ENCODE measurements around the gene IL1RAPL1. TPM values are rescaled to one million over a fixed set of nuclear protein-coding genes. Genes with fewer than 3 reads are reported as not detected.

The IL1RAPL1 gene
- total RNA-seq, 1 experiment from 2014 or later = not detected

GRCh38 chrX:29044423-29045184, 457.4 kb downstream of the IL1RAPL1 start:
- H3K4me1 ChIP-seq (ENCODE audit: low read length) = no peaks in the 10 kb centered on the region
- no peaks in the 10 kb centered on the region for H3K9me2 ChIP-seq (replicated peaks; ENCODE audit: insufficient read depth, low read length)
- H3K9ac ChIP-seq (ENCODE audit: low read length) = no peak overlapping the region
- H3K36me3 ChIP-seq (ENCODE audit: insufficient read depth, low read length) = no peaks in the 10 kb centered on the region
- H2AFZ ChIP-seq (ENCODE audit: low read length) = no peak overlapping the region
- H3K27me3 ChIP-seq (ENCODE audit: low read length) = no peaks in the 10 kb centered on the region
- no peak overlapping the region for H3K4me3 ChIP-seq (ENCODE audit: low read length)
- H3K79me2 ChIP-seq (ENCODE audit: low read length) = no peaks in the 10 kb centered on the region
- H3K4me2 ChIP-seq (ENCODE audit: low read depth, low read length, poor library complexity, severe bottlenecking) = no peak overlapping the region
- DNase-seq = no peak
- H4K20me1 ChIP-seq (ENCODE audit: insufficient read depth, low read depth, low read length) = no peaks in the 10 kb centered on the region
- H3K27ac ChIP-seq (ENCODE audit: low read length) = no peak overlapping the region
- H3K9me3 ChIP-seq (ENCODE audit: low read length) = peaks cover 29% of the 10 kb centered on the region

- Histone ChIP-seq H2AFZ (ENCODE audit: low read length) (no peak overlapping the region), H3K9me3 (ENCODE audit: low read length) (peaks cover 29% of the 10 kb centered on the region), H3K27me3 (ENCODE audit: low read length) (no peaks in the 10 kb centered on the region), H3K79me2 (ENCODE audit: low read length) (no peaks in the 10 kb centered on the region), H3K9ac (ENCODE audit: low read length) (no peak overlapping the region), H3K27ac (ENCODE audit: low read length) (no peak overlapping the region), H4K20me1 (ENCODE audit: insufficient read depth, low read depth, low read length) (no peaks in the 10 kb centered on the region), H3K36me3 (ENCODE audit: insufficient read depth, low read length) (no peaks in the 10 kb centered on the region), H3K4me3 (ENCODE audit: low read length) (no peak overlapping the region), H3K9me2 (replicated peaks; ENCODE audit: insufficient read depth, low read length) (no peaks in the 10 kb centered on the region; the same call in 1 of the 2 replicates), H3K4me1 (ENCODE audit: low read length) (no peaks in the 10 kb centered on the region), H3K4me2 (ENCODE audit: low read depth, low read length, poor library complexity, severe bottlenecking) (no peak overlapping the region)
- DNase-seq = no peak
These were observed 478.2 kb downstream of the IL1RAPL1 start for GRCh38 chrX:29065477-29065876.

DNA sequence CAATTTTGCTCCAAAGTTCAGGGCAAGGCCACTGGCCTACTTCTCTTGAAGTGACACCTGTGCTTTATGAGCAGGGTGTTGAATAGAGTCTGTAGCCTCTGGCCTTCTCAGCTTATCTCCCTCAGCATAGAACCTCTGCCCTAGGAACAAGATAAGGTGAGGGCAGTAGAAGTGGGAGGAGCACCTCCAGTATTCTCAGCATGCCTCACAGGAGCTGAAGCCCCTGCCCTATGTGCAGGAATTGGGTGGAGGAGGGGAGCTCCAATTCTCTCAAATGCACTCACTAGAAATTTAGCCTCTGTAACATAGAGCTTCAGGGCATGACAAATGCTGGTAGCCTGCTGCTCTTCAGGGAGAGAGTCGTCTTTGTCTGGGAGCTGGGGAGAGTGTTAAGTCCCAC, 479.3 kb downstream of the IL1RAPL1 start:
- Histone ChIP-seq H3K27ac (ENCODE audit: low read length) (no peak overlapping the region), H3K9me2 (replicated peaks; ENCODE audit: insufficient read depth, low read length) (no peaks in the 10 kb centered on the region; the same call in 1 of the 2 replicates), H3K36me3 (ENCODE audit: insufficient read depth, low read length) (no peaks in the 10 kb centered on the region), H4K20me1 (ENCODE audit: insufficient read depth, low read depth, low read length) (no peaks in the 10 kb centered on the region), H3K79me2 (ENCODE audit: low read length) (no peaks in the 10 kb centered on the region), H3K9ac (ENCODE audit: low read length) (no peak overlapping the region), H3K9me3 (ENCODE audit: low read length) (peaks cover 32% of the 10 kb centered on the region), H3K4me3 (ENCODE audit: low read length) (no peak overlapping the region), H3K4me1 (ENCODE audit: low read length) (no peaks in the 10 kb centered on the region), H3K4me2 (ENCODE audit: low read depth, low read length, poor library complexity, severe bottlenecking) (no peak overlapping the region), H3K27me3 (ENCODE audit: low read length) (no peaks in the 10 kb centered on the region), H2AFZ (ENCODE audit: low read length) (no peak overlapping the region)
- DNase-seq = no peak

GRCh38 chrX:29067351-29067750, 480.1 kb downstream of the IL1RAPL1 start:
- Histone ChIP-seq H3K9me3 (ENCODE audit: low read length) (peaks cover 37% of the 10 kb centered on the region), H3K9ac (ENCODE audit: low read length) (no peak overlapping the region), H3K4me3 (ENCODE audit: low read length) (no peak overlapping the region), H3K9me2 (replicated peaks; ENCODE audit: insufficient read depth, low read length) (no peaks in the 10 kb centered on the region; the same call in 1 of the 2 replicates), H3K27me3 (ENCODE audit: low read length) (no peaks in the 10 kb centered on the region), H2AFZ (ENCODE audit: low read length) (no peak overlapping the region), H3K27ac (ENCODE audit: low read length) (no peak overlapping the region), H3K4me2 (ENCODE audit: low read depth, low read length, poor library complexity, severe bottlenecking) (no peak overlapping the region), H3K4me1 (ENCODE audit: low read length) (no peaks in the 10 kb centered on the region), H4K20me1 (ENCODE audit: insufficient read depth, low read depth, low read length) (no peaks in the 10 kb centered on the region), H3K36me3 (ENCODE audit: insufficient read depth, low read length) (no peaks in the 10 kb centered on the region), H3K79me2 (ENCODE audit: low read length) (no peaks in the 10 kb centered on the region)
- no peak for DNase-seq

GRCh38 chrX:29071525-29072320, 484.5 kb downstream of the IL1RAPL1 start:
- Histone ChIP-seq H2AFZ (ENCODE audit: low read length) (no peak overlapping the region), H3K4me3 (ENCODE audit: low read length) (no peak overlapping the region), H3K4me2 (ENCODE audit: low read depth, low read length, poor library complexity, severe bottlenecking) (no peak overlapping the region), H3K79me2 (ENCODE audit: low read length) (no peaks in the 10 kb centered on the region), H3K9me2 (replicated peaks; ENCODE audit: insufficient read depth, low read length) (no peaks in the 10 kb centered on the region; the same call in 1 of the 2 replicates), H3K27me3 (ENCODE audit: low read length) (no peaks in the 10 kb centered on the region), H3K36me3 (ENCODE audit: insufficient read depth, low read length) (no peaks in the 10 kb centered on the region), H3K4me1 (ENCODE audit: low read length) (no peaks in the 10 kb centered on the region), H3K9ac (ENCODE audit: low read length) (no peak overlapping the region), H3K9me3 (ENCODE audit: low read length) (peaks cover 38% of the 10 kb centered on the region), H3K27ac (ENCODE audit: low read length) (no peak overlapping the region), H4K20me1 (ENCODE audit: insufficient read depth, low read depth, low read length) (no peaks in the 10 kb centered on the region)
- DNase-seq = no peak

DNA sequence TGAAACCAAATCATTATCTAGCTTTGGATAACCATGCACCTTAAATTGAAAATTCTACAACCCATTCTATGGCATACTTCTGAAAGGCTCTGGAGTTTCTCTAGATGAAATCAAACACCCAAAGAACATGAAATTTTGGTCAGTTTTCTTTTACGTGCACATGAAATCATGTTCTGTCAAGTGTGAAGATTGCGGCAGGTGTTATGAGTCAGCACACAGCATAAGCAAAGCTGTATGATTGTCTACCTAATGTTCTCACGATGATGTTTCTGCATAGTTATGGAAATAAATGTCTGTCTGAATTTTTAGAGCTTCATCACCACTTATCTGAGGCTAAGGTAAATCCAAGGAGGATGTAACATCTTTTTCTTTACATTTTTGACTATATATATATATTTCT, 495.3 kb downstream of the IL1RAPL1 start:
- Histone ChIP-seq H3K4me2 (ENCODE audit: low read depth, low read length, poor library complexity, severe bottlenecking) (no peak overlapping the region), H3K36me3 (ENCODE audit: insufficient read depth, low read length) (no peaks in the 10 kb centered on the region), H2AFZ (ENCODE audit: low read length) (no peak overlapping the region), H3K9me3 (ENCODE audit: low read length) (peaks cover 23% of the 10 kb centered on the region), H4K20me1 (ENCODE audit: insufficient read depth, low read depth, low read length) (no peaks in the 10 kb centered on the region), H3K79me2 (ENCODE audit: low read length) (no peaks in the 10 kb centered on the region), H3K9me2 (replicated peaks; ENCODE audit: insufficient read depth, low read length) (no peaks in the 10 kb centered on the region), H3K27me3 (ENCODE audit: low read length) (no peaks in the 10 kb centered on the region), H3K27ac (ENCODE audit: low read length) (no peak overlapping the region), H3K4me1 (ENCODE audit: low read length) (no peaks in the 10 kb centered on the region), H3K4me3 (ENCODE audit: low read length) (no peak overlapping the region), H3K9ac (ENCODE audit: low read length) (no peak overlapping the region)
- DNase-seq = no peak

GRCh38 chrX:29083823-29084222, 496.6 kb downstream of the IL1RAPL1 start:
- Histone ChIP-seq H3K9me2 (replicated peaks; ENCODE audit: insufficient read depth, low read length) (no peaks in the 10 kb centered on the region), H2AFZ (ENCODE audit: low read length) (no peak overlapping the region), H3K27me3 (ENCODE audit: low read length) (no peaks in the 10 kb centered on the region), H4K20me1 (ENCODE audit: insufficient read depth, low read depth, low read length) (no peaks in the 10 kb centered on the region), H3K36me3 (ENCODE audit: insufficient read depth, low read length) (no peaks in the 10 kb centered on the region), H3K9ac (ENCODE audit: low read length) (no peak overlapping the region), H3K27ac (ENCODE audit: low read length) (no peak overlapping the region), H3K79me2 (ENCODE audit: low read length) (no peaks in the 10 kb centered on the region), H3K4me1 (ENCODE audit: low read length) (no peaks in the 10 kb centered on the region), H3K9me3 (ENCODE audit: low read length) (peaks cover 27% of the 10 kb centered on the region), H3K4me3 (ENCODE audit: low read length) (no peak overlapping the region), H3K4me2 (ENCODE audit: low read depth, low read length, poor library complexity, severe bottlenecking) (no peak overlapping the region)
- no peak for DNase-seq

DNA sequence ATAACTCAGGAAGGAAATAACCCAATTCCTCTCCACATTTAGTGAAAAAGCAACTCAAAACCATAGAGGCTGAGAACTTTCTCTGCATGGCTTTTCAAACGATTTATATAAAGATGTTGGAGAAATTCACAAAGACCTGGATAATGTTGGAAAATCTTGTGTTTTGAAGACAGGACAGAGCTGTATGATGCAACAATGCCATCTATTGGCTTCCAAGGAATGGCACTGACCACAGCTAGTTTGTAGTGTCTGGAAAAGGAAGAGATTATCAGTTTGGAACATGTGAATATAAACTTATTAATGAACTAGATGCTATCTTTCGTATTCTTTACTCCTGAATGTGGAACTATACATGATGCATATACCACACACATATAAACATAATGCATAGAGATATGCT, 503.6 kb downstream of the IL1RAPL1 start:
- Histone ChIP-seq H2AFZ (ENCODE audit: low read length) (no peak overlapping the region), H3K79me2 (ENCODE audit: low read length) (no peaks in the 10 kb centered on the region), H3K27me3 (ENCODE audit: low read length) (no peaks in the 10 kb centered on the region), H3K36me3 (ENCODE audit: insufficient read depth, low read length) (no peaks in the 10 kb centered on the region), H3K4me2 (ENCODE audit: low read depth, low read length, poor library complexity, severe bottlenecking) (no peak overlapping the region), H4K20me1 (ENCODE audit: insufficient read depth, low read depth, low read length) (no peaks in the 10 kb centered on the region), H3K9me3 (ENCODE audit: low read length) (peaks cover 21% of the 10 kb centered on the region), H3K4me3 (ENCODE audit: low read length) (no peak overlapping the region), H3K27ac (ENCODE audit: low read length) (no peak overlapping the region), H3K4me1 (ENCODE audit: low read length) (no peaks in the 10 kb centered on the region), H3K9ac (ENCODE audit: low read length) (no peak overlapping the region), H3K9me2 (replicated peaks; ENCODE audit: insufficient read depth, low read length) (no peaks in the 10 kb centered on the region)
- no peak for DNase-seq

Measured in Karpas-422 (cell line).